HT-29 (cell line): ENCODE data around the gene TRABD2A. TPM values are rescaled to one million over a fixed set of nuclear protein-coding genes. Genes with fewer than 3 reads are reported as not detected.
A peak's percentile ranks its signal among the peaks of the same experiment; 100 is the strongest.

Source experiments
- DNase-seq: peaks from one replicate; pipeline ENCODE4 v3.0.0-alpha.2; 2015; ENCODE audit warnings: low spot score
- total RNA-seq: library from RNA; depleted of rRNA; stranded (reverse); fragments of >200 nt; shearing (Covaris generic); gene quantifications from 2 replicates; pipeline ENCODE4 v1.2.3, GENCODE V29; 2014

TRABD2A gene
- total RNA-seq, 1 experiment from 2014 or later: 2.3 TPM

GRCh38 chr2:84904717-84905174 is 23.9 kb upstream of the TRABD2A start:
- DNase-seq: no peak

DNA sequence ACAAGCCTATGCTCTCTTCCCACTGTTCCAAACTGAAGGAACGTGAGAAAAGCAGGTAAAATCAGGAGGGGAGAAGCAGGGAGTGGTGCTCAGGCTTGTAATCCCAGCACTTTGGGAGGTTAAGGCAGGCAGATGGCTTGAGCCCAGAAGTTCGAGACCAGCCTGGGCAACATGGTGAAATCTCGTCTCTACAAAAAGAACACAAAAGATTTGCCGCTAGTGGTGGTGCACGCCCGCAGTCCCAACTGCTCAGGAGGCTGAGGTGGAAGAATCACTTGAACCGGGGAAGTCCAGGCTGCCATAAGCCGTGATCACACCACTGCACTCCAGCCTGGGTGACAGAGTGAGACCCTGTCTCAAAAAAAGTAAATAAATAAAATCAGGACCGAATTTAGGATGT is 23.3 kb upstream of the TRABD2A start:
- DNase-seq: no peak

- no peak for DNase-seq
Observed at GRCh38 chr2:84902526-84902925, 21.6 kb upstream of the TRABD2A start.

GRCh38 chr2:84901593-84902120 is 20.8 kb upstream of the TRABD2A start:
- DNase-seq: no peak

DNA sequence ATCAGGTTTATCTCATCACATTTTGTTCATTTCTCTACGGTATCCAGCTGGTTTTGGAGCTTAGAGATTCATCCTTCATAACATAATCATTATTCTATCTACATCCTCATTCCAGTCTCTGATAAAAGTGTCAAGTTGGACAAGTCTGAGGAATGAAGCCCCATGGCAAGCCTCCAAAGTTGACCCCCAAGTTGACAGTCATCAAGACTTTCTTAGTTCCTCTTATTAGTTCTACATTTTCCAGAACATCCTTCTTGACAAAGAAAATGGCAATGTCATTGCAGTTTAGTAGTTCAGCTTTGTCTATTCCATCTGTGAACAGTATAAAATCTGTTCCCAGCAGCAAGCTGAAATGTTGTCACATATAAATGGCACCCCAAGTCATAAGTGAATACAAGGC is 20.1 kb upstream of the TRABD2A start:
- no peak for DNase-seq

DNA sequence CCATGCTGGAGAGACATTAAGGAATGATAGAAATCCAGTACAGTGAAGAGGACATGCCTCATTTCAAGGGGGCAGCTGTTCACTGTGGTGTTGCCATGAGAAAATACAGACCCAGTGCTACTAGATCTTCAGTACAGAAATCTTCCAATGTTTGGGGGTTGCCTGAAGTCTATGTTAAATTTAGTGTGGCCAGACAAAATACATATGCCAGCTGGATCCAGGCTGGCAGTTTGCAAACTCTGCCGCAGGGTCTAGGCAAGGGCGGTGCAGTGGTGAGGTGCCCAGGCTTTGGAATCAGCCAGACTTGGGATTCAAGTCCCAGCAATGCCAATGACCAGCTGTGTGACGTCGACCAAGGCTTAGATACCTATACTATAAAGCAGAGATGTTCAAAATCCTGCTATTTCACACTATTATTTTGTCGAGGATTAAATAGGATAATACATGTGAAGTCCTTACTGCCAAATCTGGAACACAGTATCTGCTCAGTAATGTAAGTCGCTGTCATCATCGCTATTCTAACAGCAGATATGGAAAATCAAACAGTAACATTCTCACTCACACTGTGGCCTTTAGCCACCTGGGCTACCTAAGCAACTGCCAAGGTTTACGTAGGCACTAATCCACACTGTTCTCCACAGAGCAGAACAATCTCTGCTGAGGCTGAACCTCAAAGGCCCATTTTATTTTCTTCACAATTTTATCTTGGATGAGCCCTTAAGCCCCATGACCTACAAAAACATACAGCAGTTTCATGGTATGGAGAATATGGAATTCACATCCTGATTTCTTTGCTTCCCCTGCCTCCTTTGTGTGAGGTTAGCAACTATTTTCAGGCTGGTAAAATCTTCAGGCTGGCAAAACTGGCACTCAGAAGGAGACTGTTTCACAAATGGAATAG is 18.7 kb upstream of the TRABD2A start:
- DNase-seq: no peak

- DNase-seq: no peak
Observed at GRCh38 chr2:84897773-84898172, 16.9 kb upstream of the TRABD2A start.

GRCh38 chr2:84896567-84896966 is 15.7 kb upstream of the TRABD2A start:
- DNase-seq: no peak

DNA sequence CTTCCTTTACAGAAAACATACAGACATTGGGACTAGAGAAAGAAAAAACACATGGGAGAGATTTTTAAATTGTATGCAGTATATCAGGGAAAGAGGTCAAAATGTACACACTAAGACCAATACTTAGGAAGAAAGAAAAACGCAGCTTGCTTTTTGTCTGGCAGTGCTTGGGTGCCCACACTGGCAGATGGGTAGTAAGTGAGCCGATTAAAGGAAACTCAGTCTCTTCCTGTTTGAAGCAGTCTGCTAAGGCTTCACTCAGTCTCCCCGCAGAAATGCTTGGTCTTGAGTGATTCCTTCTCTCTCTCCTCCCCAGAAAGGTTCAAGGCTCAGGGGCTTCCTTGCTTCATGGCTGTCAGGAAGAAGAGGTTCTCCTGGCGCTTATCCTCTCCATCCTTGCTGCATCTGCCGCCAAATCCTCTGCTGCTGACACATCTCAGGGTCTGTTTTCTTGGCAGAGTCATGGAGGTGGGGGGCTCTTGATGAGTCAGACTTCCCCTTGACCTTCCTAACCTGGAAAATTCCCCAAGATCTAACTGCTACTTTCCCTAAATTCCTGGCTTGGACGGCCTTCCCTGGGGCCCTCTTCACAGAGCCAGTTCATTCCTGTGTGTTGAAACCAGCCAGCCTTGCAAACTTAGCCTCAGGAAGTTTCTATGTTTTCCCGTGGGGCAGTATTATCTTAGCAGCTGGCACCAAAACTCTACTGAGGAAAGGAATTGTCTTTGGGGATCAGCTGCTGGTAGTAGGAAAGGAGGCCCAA is 14.1 kb upstream of the TRABD2A start:
- no peak for DNase-seq

DNA sequence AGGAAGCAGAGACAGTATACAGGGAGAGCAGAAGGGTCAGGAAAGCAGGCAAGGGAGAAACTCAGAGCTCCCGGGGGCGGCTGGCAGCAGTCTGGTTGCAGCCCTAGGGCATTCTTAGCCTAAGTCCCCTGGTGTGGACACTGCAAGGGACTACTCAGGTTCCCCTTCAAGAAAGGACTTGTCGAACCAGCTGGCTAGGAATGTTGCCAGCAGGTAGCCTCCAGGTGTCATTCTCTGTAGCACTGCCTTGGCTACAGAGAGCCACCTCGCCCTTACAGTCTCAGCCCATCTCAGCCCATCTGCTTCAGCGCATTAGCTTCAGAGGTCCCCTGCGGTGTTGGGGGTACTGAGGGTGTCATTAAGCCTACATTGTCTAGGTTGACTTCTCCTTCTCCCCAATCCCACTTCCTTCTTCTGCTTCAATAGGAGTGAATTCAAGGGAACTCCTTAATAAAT is 13.3 kb upstream of the TRABD2A start:
- DNase-seq: peak; percentile 28

GRCh38 chr2:84891355-84892010 is 10.6 kb upstream of the TRABD2A start:
- DNase-seq: no peak

- no peak for DNase-seq
Observed at GRCh38 chr2:84889332-84889731, 8.4 kb upstream of the TRABD2A start.

DNA sequence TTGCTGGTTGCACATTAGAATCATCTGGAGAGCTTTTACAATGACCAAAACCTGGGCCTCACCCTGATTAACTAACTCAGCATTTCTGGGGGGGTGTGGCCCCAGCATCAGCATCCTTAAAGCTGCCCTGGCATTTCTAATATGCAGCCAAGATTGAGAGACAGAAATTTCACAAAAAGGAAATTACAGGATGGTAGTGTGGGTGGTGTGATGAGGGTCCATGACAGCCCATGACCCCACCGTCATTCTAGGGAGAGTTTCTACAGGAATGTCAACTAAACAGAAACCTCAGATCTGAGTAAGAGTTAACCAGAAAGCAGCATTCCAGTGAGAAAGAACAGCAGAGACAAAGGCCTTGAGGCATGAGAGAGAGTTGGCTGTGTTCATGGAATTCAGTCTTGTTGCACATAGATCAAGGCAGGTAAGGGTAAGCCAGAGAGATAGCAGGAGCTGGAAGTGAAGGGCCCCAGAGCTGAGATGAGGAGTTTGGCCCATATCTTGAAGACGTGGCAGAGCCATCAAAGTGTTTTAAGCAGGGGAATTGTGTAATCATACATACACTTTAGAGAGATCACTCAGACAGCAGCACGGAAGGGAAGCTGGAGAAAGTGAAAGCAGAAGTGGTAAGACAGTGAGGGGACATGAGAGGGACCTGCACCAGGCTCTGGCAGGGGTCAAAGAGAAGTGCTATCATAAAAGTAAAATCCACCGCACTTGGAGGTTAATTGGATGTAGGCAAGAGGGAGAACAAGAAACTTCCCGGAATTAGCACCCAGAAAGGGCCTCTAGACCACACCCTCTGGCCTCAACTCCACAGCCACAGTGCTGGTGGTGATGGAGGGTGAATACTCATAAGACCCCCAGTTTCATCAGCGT is 7.8 kb upstream of the TRABD2A start:
- DNase-seq: no peak

DNA sequence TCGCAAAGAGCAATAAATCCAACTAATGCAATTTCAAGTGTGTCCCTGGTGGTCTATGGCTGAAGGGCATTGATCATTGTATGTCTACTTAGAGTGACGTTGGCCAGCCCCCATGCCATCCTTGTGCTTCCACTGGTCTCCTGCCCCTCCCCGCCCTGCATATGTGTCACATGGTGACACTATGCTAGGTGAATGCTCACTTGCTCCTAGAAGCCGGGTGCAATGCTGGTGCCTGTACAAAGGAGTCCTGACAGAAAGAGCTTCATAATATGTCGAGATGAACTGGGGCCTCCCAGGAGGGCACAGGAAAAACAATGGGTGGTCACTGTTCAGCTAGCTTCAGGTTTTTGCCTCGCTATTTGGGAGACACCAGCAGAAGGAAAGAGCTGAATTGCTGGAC is 5.9 kb upstream of the TRABD2A start:
- DNase-seq: no peak

DNA sequence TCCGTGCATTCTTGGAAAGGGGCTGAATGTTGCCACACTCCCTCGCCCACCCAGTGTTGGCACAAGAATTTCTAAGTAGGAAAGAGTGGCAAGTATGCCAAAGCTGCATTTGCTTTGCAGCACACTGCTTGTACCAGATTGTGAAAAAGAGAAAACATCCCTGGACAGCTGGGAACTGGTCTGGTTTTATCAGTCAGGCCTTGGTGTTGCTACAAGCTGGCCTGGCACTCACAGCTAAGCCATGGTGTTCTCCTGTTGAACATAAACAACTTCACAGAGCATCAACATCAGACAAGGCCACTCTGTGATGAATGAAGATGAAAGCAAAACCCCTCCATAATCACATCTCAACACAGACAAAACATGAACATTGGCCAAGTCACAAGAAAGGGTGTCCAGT is 4.2 kb upstream of the TRABD2A start:
- no peak for DNase-seq

DNA sequence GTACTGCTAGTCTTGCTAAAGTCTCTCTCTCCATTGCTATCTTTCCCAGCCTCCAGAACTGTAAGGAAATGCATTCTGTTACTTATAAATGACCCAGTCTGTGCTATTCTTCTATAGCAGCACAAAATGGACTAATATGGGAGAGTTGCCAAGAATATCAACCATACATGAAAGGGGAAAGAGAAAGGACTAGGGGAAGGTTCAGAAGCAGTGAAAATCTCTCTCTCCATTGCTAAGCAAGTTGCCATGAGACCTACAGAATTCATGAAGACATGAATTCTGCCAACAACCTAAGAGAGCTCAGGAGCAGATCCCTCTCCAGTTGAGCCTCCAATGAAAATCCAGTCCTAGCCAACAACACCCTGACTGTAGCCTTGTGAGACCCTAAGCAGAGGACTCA is 3.6 kb upstream of the TRABD2A start:
- no peak for DNase-seq

GRCh38 chr2:84882775-84883550 is 2.1 kb upstream of the TRABD2A start:
- no peak for DNase-seq

DNA sequence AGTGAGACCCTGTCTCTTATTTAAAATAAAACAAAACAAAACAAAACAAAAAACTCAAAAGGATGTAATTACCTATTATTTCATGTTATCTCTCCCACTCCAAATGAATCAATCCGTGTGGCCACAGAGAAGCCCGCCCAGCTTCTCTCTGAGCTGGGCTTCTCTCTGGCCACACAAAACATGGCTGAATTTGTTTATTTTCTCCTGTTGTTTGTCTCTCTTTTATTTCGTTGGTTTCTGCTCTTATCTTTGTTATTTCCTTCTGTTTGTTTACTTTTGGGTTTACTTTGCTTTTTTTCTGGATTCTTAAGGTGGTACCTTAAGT is 1.5 kb upstream of the TRABD2A start:
- DNase-seq: no peak

GRCh38 chr2:84881581-84882413 is 913 bp upstream of the TRABD2A start:
- peak; percentile 87 for DNase-seq

GRCh38 chr2:84880395-84880644 is 564 bp downstream of the TRABD2A start:
- no peak for DNase-seq
